Measurements from ENCODE around the gene ARL1. TPM values are rescaled to one million over a fixed set of nuclear protein-coding genes. Genes with fewer than 3 reads are reported as not detected.
"Not testable (repeated sequence)": the region's sequence is repeated elsewhere in the genome, so short reads cannot be mapped to it uniquely, and the experiment has no call there.

ARL1 gene
- total RNA-seq, 1 experiment from 2014 or later, result 107 TPM

DNA sequence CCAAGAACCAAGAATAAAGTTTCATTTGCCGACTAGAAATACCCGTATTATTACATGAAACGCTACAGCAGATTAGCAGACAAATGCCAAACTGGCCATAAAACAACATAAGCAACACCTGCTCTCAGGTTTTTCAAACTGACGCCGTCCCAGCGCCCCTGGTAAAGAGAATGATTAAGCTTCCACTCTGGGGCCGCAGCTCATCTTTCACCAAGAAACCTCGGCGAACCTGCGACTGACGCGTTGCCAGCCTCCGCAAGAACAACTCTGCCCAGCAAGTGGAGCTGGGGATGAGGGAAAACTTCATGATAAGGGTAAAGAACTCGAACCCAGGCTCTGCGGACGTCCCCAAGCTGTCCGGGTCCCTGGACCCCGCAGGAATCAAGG is 530 bp downstream of the ARL1 start:
- CTCF ChIA-PET, result interaction anchor here (1.0 kb wide), 1 partner anchor 424 kb away, joined by 3 read pairs; the partner anchor contains the start of gene GNPTAB
- POLR2A ChIA-PET (ENCODE audit: unreplicated experiment), result interaction anchor here (0.6 to 0.9 kb wide), 4 partner anchors 107 to 713 kb away, joined by 3 to 4 read pairs (median 3); no protein-coding TSS in a partner anchor
- intact Hi-C loops (cut with micrococcal nuclease), result loop anchor here (2.0 kb wide), 1 partner anchor 424 kb away; the partner anchor contains the start of gene GNPTAB
- Histone ChIP-seq H3K4me3 (ENCODE audit: low read length) (peak overlapping the region; percentile 83), H3K4me1 (ENCODE audit: insufficient read depth, low read length) (peaks cover 19% of the 10 kb centered on the region), H3K9me2 (replicated peaks; ENCODE audit: low read length) (no peaks in the 10 kb centered on the region), H3F3A (ENCODE audit: low read length, unreplicated experiment) (no peaks in the 10 kb centered on the region), H3K4me2 (ENCODE audit: low read length) (peak overlapping the region; percentile 93), H3K79me2 (ENCODE audit: low read length) (peaks cover 51% of the 10 kb centered on the region), H2AFZ (ENCODE audit: low read length) (peak overlapping the region; percentile 93), H3K27ac (ENCODE audit: low read length) (peak overlapping the region; percentile 73), H3K9ac (ENCODE audit: low read length) (peak overlapping the region; percentile 91), H3K36me3 (ENCODE audit: low read depth, low read length) (peaks cover 4% of the 10 kb centered on the region; the same call in 1 of the 2 replicates), H3K27me3 (ENCODE audit: low read length) (no peaks in the 10 kb centered on the region), H3K9me3 (ENCODE audit: low read length) (no peaks in the 10 kb centered on the region), H4K20me1 (ENCODE audit: low read length) (peaks cover 19% of the 10 kb centered on the region)
- ATAC-seq, result peak; percentile 35
- TSS peak; percentile 45 for BruUV-seq (replicated peaks)
- DNase-seq, result peak; percentile 42
- TF ChIP-seq EZH2phosphoT487 (IDR thresholded peaks at IDR 0.05; ENCODE audit: borderline replicate concordance, low read length), result no peak

DNA sequence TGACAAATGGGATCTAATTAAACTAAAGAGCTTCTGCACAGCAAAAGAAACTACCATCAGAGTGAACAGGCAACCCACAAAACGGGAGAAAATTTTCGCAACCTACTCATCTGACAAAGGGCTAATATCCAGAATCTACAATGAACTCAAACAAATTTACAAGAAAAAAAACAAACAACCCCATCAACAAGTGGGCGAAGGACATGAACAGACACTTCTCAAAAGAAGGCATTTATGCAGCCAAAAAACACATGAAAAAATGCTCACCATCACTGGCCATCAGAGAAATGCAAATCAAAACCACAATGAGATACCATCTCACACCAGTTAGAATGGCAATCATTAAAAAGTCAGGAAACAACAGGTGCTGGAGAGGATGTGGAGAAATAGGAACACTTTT is 16.4 kb downstream of the ARL1 start:
- DNase-seq; H3K9ac ChIP-seq (ENCODE audit: low read length); H3K27me3 ChIP-seq (ENCODE audit: low read length); CTCF ChIA-PET; H3K4me2 ChIP-seq (ENCODE audit: low read length); H3K27ac ChIP-seq (ENCODE audit: low read length); BruUV-seq (replicated peaks); ATAC-seq; H3K4me3 ChIP-seq (ENCODE audit: low read length); H2AFZ ChIP-seq (ENCODE audit: low read length); H3K9me2 ChIP-seq (replicated peaks; ENCODE audit: low read length); H3K4me1 ChIP-seq (ENCODE audit: insufficient read depth, low read length); H4K20me1 ChIP-seq (ENCODE audit: low read length); intact Hi-C loops (cut with micrococcal nuclease); POLR2A ChIA-PET (ENCODE audit: unreplicated experiment); H3K9me3 ChIP-seq (ENCODE audit: low read length); H3K79me2 ChIP-seq (ENCODE audit: low read length); H3F3A ChIP-seq (ENCODE audit: low read length, unreplicated experiment): not testable (repeated sequence)
- peaks cover 46% of the 10 kb centered on the region for H3K36me3 ChIP-seq (ENCODE audit: low read depth, low read length)

DNA sequence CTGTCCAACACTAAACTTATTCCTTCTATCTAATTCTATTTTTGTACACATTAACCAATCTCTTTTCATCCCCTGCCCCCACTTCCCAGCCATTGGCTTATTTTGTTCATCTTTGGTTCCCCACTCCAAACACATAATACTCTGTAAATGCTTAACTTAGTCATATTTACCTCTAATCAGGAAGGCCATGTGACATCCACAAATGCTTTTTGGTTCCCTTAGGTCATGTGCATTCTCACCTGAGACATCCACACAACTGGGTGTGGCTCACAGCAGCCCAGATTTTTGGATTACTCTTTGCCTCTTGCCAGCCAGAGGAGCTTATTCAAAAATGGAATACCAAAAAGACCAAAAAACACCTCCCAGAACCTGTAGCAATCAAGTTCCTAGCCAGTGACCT is 28.4 kb downstream of the ARL1 start:
- H3K9ac ChIP-seq (ENCODE audit: low read length), result no peak overlapping the region
- intact Hi-C loops (cut with micrococcal nuclease), result no loop called here
- CTCF ChIA-PET, result no interaction called here
- DNase-seq, result no peak
- no TSS peak for BruUV-seq (replicated peaks)
- no peak for ATAC-seq
- H3K4me2 ChIP-seq (ENCODE audit: low read length), result no peak overlapping the region
- H3K27ac ChIP-seq (ENCODE audit: low read length), result no peak overlapping the region
- H3K36me3 ChIP-seq (ENCODE audit: low read depth, low read length), result peaks cover 41% of the 10 kb centered on the region
- POLR2A ChIA-PET (ENCODE audit: unreplicated experiment), result no interaction called here
- no peaks in the 10 kb centered on the region for H3K9me3 ChIP-seq (ENCODE audit: low read length)
- H4K20me1 ChIP-seq (ENCODE audit: low read length), result no peaks in the 10 kb centered on the region
- H3F3A ChIP-seq (ENCODE audit: low read length, unreplicated experiment), result no peaks in the 10 kb centered on the region
- H3K4me1 ChIP-seq (ENCODE audit: insufficient read depth, low read length), result no peaks in the 10 kb centered on the region
- H3K27me3 ChIP-seq (ENCODE audit: low read length), result no peaks in the 10 kb centered on the region
- H3K79me2 ChIP-seq (ENCODE audit: low read length), result no peaks in the 10 kb centered on the region
- no peak for TF ChIP-seq EZH2phosphoT487 (IDR thresholded peaks at IDR 0.05; ENCODE audit: borderline replicate concordance, low read length)
- TF ChIP-seq, protein P1, sequence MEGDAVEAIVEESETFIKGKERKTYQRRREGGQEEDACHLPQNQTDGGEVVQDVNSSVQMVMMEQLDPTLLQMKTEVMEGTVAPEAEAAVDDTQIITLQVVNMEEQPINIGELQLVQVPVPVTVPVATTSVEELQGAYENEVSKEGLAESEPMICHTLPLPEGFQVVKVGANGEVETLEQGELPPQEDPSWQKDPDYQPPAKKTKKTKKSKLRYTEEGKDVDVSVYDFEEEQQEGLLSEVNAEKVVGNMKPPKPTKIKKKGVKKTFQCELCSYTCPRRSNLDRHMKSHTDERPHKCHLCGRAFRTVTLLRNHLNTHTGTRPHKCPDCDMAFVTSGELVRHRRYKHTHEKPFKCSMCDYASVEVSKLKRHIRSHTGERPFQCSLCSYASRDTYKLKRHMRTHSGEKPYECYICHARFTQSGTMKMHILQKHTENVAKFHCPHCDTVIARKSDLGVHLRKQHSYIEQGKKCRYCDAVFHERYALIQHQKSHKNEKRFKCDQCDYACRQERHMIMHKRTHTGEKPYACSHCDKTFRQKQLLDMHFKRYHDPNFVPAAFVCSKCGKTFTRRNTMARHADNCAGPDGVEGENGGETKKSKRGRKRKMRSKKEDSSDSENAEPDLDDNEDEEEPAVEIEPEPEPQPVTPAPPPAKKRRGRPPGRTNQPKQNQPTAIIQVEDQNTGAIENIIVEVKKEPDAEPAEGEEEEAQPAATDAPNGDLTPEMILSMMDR (conservative IDR thresholded peaks at IDR 0.05; ENCODE audit: low read depth, low read length), result no peak
- no peak for TF ChIP-seq EZH2 (IDR thresholded peaks at IDR 0.05; ENCODE audit: low read length, unreplicated experiment)
- H3K9me2 ChIP-seq (replicated peaks; ENCODE audit: low read length), result no peaks in the 10 kb centered on the region
- H3K4me3 ChIP-seq (ENCODE audit: low read length), result no peak overlapping the region
- no peak overlapping the region for H2AFZ ChIP-seq (ENCODE audit: low read length)

DNA sequence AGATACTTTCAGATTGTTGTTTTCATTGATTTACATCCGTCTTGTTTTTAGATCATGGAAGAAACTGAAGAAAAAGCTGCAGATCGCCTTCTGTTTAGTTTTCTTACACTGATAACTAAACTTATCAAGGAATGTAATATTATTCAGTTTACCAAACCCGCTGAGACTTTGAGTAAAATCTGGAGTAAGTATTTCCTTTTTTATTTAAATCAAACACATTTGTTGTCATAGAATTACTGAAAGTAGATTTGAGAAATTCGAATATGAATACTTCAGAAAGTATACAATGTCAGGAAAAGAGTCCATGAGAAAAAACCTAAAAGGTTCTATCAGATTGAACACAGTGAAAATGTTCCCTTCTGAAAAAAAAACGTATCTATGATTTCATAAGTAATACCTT is 32.0 kb downstream of the ARL1 start:
- H3K9me3 ChIP-seq (ENCODE audit: low read length), result no peaks in the 10 kb centered on the region
- ChIA-PET POLR2A (ENCODE audit: unreplicated experiment) (no interaction called here), CTCF (no interaction called here)
- H3K36me3 ChIP-seq (ENCODE audit: low read depth, low read length), result peaks cover 56% of the 10 kb centered on the region
- no peaks in the 10 kb centered on the region for H3K9me2 ChIP-seq (replicated peaks; ENCODE audit: low read length)
- no peaks in the 10 kb centered on the region for H4K20me1 ChIP-seq (ENCODE audit: low read length)
- no TSS peak for BruUV-seq (replicated peaks)
- H3K27ac ChIP-seq (ENCODE audit: low read length), result no peak overlapping the region
- H3K4me2 ChIP-seq (ENCODE audit: low read length), result no peak overlapping the region
- no peaks in the 10 kb centered on the region for H3K27me3 ChIP-seq (ENCODE audit: low read length)
- TF ChIP-seq EZH2phosphoT487 (IDR thresholded peaks at IDR 0.05; ENCODE audit: borderline replicate concordance, low read length) (no peak), EZH2 (IDR thresholded peaks at IDR 0.05; ENCODE audit: low read length, unreplicated experiment) (no peak)
- TF ChIP-seq, protein P1 (conservative IDR thresholded peaks at IDR 0.05; ENCODE audit: low read depth, low read length), result no peak
- no peaks in the 10 kb centered on the region for H3F3A ChIP-seq (ENCODE audit: low read length, unreplicated experiment)
- H3K4me1 ChIP-seq (ENCODE audit: insufficient read depth, low read length), result no peaks in the 10 kb centered on the region
- no peak overlapping the region for H2AFZ ChIP-seq (ENCODE audit: low read length)
- no peaks in the 10 kb centered on the region for H3K79me2 ChIP-seq (ENCODE audit: low read length)
- no peak for DNase-seq
- intact Hi-C loops (cut with micrococcal nuclease), result no loop called here
- no peak overlapping the region for H3K4me3 ChIP-seq (ENCODE audit: low read length)
- H3K9ac ChIP-seq (ENCODE audit: low read length), result no peak overlapping the region
- no peak for ATAC-seq

Data from PC-3 (cell line).